Hematopoietic multipotent progenitor cell treated with erythropoietin and hydrocortisone succinate and interleukin-3 and kit ligand, for 8 days (in vitro differentiated cells): Measurements from ENCODE around the gene COX8C.
"Not testable (repeated sequence)": the region's sequence is repeated elsewhere in the genome, so short reads cannot be mapped to it uniquely, and the experiment has no call there.

ENCODE experiments used
- DNase-seq: peaks from one replicate; pipeline ENCODE4 v3.0.0-alpha.2; 2015

The COX8C gene

GRCh38 chr14:93322929-93323599 lies 23.9 kb upstream of the COX8C start:
- DNase-seq, result peak; percentile 77

- no peak for DNase-seq
These were observed 23.3 kb upstream of the COX8C start for GRCh38 chr14:93323600-93324174.

- DNase-seq, result no peak
These were observed 20.8 kb upstream of the COX8C start for GRCh38 chr14:93326196-93326595.

DNA sequence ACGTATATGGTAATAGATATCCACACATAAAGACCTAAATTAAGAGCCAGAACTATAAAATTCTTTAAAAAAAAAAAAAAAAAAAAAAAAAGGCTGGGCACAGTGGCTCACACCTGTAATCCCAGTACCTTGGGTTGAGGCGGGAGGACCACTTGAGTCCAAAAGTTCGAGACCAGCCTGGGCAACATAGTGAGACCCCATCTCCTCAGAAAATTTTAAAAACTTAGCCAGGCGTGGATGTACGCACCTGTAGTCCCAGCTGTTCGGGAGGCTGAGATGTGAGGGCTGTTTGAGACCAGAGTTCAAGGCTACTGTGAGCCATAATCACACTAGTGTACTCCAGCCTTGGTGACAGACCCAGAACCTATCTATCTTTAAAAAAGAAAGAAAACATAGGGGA lies 18.4 kb upstream of the COX8C start:
- DNase-seq, result no peak

DNA sequence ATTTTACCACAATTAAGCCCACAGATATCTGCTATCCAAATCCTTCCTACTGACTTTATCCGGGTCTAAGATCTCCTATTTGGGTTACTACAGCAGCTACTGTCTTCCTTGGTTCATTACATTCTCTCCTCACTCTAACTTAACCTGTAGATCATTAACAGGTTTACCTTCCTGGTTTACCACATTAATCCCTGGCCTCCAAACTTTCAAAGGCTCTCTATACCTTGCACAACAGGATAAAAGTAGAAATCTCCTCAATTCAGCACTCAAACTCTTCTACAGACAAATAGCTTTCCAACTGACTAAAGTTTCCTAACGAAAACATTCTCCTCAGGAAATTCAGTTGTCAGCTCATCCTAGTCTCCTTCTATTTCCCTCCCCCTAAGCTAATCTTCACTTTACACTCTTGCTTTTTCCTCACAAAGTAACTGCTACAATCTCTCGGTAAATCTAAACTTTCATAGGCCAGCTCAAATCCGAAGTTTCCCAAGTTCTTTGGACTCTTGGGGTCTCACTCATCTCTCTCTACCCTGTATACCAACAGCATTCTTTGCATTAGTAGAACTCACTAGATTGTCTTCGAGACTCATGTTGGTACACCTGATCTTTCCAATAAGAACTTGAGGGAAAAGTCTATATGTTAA lies 16.9 kb upstream of the COX8C start:
- DNase-seq, result no peak

DNA sequence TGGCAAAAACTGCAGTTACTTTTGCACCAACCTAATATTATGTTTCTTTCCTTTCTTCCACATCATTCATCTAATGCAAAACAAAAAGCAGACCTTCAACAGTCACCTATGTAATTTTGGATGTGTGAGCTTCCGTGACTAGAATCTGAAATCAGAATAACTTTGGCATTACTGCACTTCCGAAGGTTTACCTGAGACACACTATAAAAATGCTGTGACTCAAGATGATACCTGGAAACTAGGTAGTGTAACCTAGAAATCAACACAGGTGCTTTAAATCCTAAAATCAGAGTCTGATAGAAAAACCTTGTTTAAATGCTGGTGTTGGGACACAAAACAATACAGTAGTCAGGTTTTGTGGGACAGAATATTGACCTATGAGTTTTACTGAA lies 16.4 kb upstream of the COX8C start:
- DNase-seq, result no peak

- no peak for DNase-seq
These were observed 15.8 kb upstream of the COX8C start for GRCh38 chr14:93331002-93331727.

DNA sequence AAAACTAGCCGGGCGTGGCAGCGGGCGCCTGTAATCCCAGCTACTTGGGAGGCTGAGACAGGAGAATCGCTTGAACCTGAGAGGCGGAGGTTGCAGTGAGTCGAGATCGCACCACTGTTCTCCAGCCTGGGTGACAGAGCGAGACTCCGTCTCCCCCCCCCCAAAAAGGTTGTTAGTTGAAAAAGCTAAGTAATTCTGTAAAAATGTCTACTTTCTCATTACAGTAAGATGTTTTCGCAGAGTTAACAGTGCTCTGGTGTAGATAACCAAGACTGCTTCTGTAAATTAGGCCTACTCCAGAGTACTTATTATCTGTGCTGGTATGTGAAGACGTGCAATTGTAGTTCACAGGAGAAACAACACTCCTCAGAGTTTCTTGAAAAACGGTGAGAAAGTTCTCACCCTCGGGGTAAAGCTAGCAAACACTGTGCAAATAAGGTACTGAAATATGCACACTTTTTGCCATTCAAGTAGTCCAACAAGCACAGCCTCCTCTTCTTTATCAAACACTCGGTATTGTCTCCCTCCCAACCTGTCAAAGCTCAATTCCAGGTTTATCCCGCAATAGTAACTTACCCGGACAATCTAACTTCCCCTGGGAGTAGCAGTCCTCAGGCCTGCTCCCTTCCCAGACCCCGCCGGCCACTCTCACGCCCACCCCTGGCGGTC lies 15.1 kb upstream of the COX8C start:
- peak; percentile 27 for DNase-seq

DNA sequence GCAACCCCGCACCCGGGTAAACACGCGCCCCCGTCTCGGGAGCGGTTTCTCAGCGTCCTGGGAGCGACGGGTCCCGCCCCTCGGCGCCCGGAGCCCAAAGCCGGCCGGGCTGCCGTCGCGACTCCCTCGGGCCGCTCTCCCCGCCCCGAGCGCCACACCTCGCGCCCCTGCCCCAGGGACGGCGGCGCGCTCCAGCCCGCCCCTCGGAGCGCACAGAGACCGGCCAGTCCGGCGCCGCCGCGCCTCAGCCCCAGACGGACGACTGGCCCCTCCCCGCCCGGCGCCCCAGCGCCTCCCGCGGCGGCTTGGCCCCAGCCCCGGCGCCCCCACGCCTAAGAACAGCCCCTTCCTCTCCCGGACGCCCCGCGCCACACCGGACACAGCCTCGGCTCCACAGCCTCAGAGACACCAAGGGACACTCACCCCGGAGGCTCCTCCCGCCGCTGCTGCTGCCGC lies 14.6 kb upstream of the COX8C start:
- DNase-seq, result peak; percentile 42

- peak; percentile 96 for DNase-seq
These were observed 13.9 kb upstream of the COX8C start, which contains the start of gene BTBD7 for GRCh38 chr14:93332853-93333630. Gene BTBD7 (minus strand): TSS chr14:93333036. CDS start chr14:93296051, 36,985 bp downstream.

- no peak for DNase-seq
These were observed 13.3 kb upstream of the COX8C start for GRCh38 chr14:93333631-93334103.

GRCh38 chr14:93337143-93337753 lies 9.7 kb upstream of the COX8C start:
- no peak for DNase-seq

DNA sequence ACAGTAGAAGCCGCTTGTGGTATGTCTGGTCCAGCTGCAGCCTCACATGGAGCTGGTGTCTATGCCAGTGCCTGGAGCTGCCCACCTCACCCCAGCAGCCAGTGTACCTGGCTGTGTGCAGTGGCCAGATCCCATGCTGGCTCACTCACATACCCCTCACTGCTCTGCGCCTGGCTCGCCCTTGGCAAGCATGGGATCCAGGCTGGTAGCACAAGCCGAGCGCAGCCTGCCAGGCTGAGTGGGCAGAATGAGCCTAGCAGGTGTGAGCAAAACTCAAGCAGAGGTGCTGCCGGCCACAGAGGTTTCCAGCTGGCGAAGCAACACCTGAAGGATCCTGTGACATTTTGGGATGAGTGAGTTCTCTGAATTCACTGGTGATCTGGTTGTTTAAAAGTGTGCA lies 9.1 kb upstream of the COX8C start:
- no peak for DNase-seq

DNA sequence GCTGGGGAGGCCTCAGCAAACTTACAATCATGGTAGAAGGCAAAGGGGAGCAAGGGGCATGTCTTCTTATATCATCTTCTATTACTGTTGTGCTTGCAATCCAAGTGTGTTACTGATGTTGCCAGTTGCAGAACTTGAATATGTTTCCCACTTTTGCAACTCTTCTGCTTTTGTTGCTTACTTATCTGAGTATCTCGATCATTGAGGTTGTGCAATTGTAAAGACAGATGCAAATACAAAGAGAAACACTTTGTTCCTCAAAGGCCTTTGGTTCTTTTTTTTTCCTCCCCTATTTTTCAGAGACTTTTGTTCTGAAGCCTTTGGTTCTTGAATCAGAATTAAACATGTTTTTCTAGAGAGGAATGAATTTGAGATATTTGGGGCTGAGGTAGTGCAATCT lies 3.7 kb upstream of the COX8C start:
- DNase-seq, result no peak

GRCh38 chr14:93343797-93344196 lies 3.2 kb upstream of the COX8C start:
- no peak for DNase-seq

- DNase-seq, result no peak
These were observed 868 bp downstream of the COX8C start for GRCh38 chr14:93347850-93348249.

- no peak for DNase-seq
These were observed 1.3 kb downstream of the COX8C start for GRCh38 chr14:93348292-93348691.

GRCh38 chr14:93354873-93355272 lies 7.9 kb downstream of the COX8C start:
- DNase-seq, result not testable (repeated sequence)

DNA sequence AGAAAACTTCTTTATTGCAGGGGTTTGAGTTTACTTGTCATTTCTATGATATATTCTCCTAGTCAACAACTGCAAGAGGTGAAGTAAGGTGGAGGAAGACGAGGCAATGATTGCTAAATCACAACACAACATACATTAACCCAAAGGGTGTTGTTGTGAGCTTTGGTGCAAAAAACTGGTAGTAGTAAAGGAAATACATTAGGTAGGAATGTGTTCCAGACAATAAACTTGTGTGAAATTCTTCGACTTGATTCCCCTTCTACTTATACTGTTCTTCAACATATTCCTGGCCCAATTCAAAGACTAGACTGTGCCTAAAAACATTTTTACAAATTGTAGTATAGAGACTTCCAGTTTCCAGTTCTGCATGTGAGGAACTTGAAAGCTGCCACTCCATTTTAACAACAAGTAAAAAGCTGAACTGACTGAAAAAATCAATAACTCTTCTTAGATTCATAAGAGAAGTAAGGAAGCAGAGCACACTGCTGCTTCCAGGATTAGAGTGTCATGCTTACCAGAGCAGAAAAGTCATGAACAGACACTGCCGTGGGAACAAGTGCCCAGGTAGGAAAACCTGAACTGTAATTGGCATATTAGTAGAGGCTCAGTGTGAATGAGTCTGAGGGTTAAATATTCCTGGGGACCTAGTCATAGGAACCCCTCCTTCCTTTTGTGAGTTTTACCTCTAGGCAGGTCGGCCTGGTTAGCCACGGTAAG lies 22.2 kb downstream of the COX8C start:
- DNase-seq, result no peak

GRCh38 chr14:93369713-93370266 lies 22.8 kb downstream of the COX8C start:
- no peak for DNase-seq
